Bronchial epithelial cell (primary cell): ENCODE data around the gene GDPD2. TPM values are rescaled to one million over a fixed set of nuclear protein-coding genes. Genes with fewer than 3 reads are reported as not detected.

Experiments used
- DNase-seq: peaks from one replicate; pipeline ENCODE4 v3.0.0-alpha.2; 2010; ENCODE audit warnings: low read depth
- FAIRE-seq: peaks from 2 replicates; lab custom pipeline; 2011; peaks lifted over from hg19 to GRCh38; lab: Jason Lieb, UNC
- H3K27me3 ChIP-seq: 2 replicates; pipeline ENCODE4 v1.5.1; 2011; ENCODE audit warnings: low read length; ENCODE audit not compliant: control insufficient read depth, insufficient read depth
- H3K36me3 ChIP-seq: 2 replicates; pipeline ENCODE4 v1.5.1; 2011; ENCODE audit warnings: low read length; ENCODE audit not compliant: control insufficient read depth, insufficient read depth
- H3K4me3 ChIP-seq: 2 replicates; pipeline ENCODE4 v1.5.1; 2011; ENCODE audit warnings: mild to moderate bottlenecking, low read depth, low read length, control low read depth
- total RNA-seq: library from RNA; depleted of rRNA; stranded (reverse); fragments of >200 nt; gene quantifications from 2 replicates; pipeline ENCODE4 v1.2.1, GENCODE V29; 2014
- TF ChIP-seq, protein P1 (sequence below): IDR thresholded peaks from 2 replicates; pipeline ENCODE4 v1.5.1; 2011; ENCODE audit warnings: mild to moderate bottlenecking, moderate library complexity, low read length, control low read depth, inconsistent platforms; ENCODE audit not compliant: insufficient read depth, severe bottlenecking

GDPD2 gene
- total RNA-seq, 1 donor from 2014 or later = not detected

DNA sequence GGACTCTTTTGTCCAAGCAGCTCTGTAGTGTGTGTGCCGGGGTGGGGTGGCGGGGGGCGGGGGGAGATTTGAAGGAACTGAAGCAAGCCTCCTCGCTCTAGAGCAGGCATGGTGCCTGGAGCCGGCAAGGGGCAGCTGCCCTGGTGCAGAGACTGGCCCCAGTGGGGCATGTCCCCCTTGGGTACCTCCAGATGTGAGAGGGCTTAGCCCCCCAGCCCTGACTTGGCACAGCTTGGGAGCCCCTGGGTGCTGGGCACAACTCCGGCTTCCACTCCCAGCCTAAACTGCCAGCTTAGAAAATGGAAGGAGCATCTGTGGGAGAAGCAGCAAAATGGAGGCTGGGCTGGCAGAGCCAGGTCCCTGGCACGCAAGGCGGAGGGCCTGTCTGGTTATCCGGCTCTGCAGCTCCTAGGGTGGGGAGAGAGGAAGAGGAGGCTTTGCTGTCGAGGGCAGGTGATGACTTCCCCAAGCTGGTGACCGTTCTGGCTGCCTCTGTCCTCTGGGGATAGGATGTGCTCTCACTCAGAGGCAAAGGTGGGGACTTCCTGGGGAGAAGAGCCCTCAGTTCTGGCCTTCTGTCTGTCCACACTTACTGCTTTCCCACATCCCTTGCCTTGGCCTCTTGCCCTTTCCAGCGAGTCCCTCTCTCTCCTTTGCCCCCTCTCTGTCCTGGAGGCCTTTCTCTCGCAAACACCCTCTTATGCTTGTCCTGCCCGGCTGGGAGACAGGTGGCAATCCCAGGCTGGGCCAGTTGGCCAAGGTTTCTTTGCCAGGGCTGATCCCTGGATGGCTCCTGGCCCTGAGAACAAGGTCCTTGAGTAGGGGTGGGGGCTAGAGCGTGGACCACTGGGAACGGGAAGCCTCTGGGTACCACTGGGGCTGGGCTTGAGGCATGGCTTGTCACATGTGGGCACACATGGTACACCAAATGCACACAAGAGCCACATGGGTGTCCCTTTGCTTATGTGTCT, 23.6 kb downstream of the GDPD2 start:
- no peak for FAIRE-seq
- no peak overlapping the region for H3K4me3 ChIP-seq
- TF ChIP-seq, protein P1, sequence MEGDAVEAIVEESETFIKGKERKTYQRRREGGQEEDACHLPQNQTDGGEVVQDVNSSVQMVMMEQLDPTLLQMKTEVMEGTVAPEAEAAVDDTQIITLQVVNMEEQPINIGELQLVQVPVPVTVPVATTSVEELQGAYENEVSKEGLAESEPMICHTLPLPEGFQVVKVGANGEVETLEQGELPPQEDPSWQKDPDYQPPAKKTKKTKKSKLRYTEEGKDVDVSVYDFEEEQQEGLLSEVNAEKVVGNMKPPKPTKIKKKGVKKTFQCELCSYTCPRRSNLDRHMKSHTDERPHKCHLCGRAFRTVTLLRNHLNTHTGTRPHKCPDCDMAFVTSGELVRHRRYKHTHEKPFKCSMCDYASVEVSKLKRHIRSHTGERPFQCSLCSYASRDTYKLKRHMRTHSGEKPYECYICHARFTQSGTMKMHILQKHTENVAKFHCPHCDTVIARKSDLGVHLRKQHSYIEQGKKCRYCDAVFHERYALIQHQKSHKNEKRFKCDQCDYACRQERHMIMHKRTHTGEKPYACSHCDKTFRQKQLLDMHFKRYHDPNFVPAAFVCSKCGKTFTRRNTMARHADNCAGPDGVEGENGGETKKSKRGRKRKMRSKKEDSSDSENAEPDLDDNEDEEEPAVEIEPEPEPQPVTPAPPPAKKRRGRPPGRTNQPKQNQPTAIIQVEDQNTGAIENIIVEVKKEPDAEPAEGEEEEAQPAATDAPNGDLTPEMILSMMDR = no peak
- no peak for DNase-seq
- peaks cover 12% of the 10 kb centered on the region for H3K27me3 ChIP-seq
- H3K36me3 ChIP-seq = no peaks in the 10 kb centered on the region

DNA sequence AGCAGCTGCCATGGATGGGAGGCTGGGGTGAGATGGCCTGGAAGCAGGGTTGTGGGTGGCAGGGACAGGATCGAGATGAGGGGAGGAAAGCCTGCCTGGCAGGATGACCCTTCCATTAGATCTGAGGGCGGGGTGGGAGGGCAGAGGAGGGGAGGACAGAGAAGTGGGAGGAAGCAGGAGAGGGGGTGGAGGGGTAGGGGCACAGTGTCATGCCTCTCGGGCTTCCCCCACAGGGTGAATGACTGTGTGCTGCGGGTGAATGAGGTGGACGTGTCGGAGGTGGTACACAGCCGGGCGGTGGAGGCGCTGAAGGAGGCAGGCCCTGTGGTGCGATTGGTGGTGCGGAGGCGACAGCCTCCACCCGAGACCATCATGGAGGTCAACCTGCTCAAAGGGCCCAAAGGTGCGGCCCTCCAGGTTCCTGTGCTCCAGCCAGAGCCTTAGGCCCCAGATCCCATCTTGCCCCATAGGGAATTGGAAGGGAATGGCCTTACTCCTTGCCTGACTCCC, 26.4 kb downstream of the GDPD2 start:
- H3K4me3 ChIP-seq = no peak overlapping the region
- TF ChIP-seq, protein P1 = no peak
- H3K27me3 ChIP-seq = peaks cover 10% of the 10 kb centered on the region
- no peak for FAIRE-seq
- no peak for DNase-seq
- no peaks in the 10 kb centered on the region for H3K36me3 ChIP-seq

DNA sequence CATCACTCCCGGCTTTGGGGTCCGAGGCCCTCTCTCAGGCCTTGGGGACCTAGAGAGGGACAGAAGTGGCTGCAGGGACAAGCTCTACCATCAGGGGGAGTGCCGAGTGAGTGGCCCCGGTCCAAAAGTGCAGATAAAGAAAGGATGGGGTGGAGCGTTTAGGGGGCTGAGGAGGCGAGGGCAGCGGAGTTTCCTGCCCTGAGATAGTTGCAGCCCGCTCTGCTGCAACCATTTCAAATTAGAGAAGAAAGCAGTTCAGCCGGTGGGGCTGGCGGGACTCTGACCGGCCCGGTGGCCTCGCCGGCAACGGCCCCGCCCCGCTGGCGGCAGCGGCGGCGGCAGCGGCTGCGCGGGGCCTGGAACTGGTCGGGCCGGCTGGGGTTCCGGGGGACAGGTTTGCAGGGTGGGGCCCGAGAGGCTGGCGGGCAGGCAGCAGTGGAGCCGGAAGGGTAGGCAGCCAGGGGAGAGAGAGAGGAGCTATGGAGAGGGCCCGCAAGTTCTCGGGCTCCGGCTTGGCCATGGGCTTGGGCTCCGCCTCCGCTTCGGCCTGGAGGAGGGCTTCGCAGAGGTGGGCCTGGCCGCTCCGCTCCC, 29.1 kb downstream of the GDPD2 start:
- no peak for FAIRE-seq
- no peaks in the 10 kb centered on the region for H3K36me3 ChIP-seq
- no peak for DNase-seq
- peaks cover 2% of the 10 kb centered on the region for H3K27me3 ChIP-seq
- peak overlapping the region; percentile 39 for H3K4me3 ChIP-seq
- TF ChIP-seq, protein P1 = peak; percentile 69

DNA sequence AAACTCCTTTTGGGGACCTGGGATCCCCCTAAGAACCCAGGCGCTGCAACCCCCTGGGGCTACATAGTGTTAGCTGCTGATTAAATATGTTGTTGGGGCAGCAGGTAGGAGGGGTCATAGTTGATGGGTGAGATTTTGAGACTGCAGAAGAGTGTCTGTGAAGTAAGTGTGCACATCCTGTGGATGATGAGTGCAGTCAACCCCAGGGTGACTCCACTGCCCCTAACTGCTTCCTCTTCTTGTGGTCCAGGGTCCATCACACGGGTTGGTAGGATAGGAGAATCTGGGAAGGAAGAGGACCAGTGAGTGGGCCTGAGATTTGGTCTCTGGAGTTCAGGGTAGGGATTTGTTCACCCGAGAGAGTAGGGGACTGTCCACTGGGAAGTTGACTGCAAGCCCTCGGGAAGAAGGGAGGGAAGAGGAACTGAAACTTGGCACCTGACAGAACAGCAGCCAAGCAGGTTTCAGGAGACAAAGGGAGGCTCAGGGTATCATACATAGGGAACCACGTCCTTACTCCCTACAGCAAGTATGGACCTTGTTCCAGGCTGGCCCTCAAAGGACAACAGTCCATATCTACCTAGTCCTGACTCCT, 30.0 kb downstream of the GDPD2 start:
- Histone ChIP-seq H3K4me3 (peak overlapping the region; percentile 39), H3K27me3 (no peaks in the 10 kb centered on the region), H3K36me3 (no peaks in the 10 kb centered on the region)
- TF ChIP-seq, protein P1 = no peak
- FAIRE-seq (no peak), DNase-seq (no peak)

DNA sequence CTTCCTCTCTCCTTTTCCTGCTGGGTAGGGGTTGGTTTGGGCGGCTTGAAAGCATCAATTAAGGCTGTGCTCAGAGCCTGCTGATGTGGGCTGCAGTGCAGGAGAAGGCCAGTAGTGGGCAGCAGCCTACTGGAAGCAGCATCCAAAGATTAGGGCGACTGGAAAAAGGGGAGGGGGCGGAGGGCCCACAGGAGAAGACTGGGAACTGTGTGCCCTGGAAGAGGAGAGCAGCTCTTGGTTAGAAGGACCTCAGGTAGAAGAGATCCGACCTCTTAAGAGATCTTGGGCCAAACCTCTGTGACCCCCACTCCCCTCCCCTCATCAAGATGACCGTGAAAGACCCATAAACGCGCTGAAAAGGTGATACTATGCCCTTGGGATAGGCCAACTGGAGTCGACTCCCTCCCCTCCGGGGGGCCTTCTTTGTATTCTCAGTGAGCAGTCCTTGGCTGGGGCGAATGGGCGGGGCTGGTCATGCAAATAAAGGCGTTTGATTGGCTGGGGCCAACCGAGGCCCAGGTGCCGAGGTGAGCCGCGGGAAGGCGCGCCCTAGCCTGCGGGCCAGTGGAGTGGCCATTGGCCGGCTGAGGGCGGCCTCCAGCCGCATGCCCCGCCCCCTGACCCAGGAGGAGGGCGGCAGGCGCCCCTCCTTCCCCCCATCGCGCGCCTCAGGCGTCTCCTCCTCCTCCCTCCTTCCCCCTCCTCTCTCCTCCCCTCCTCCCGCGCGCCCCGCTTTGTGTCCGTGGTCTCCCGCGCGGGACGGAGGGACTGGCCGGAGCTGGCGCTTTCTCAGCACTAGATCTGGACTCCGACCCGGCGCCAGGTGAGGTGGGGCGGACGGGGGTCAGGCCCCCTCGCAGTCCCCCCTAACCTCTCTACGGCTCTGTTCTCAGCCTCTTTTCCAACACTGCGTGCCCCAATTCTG, 31.6 kb downstream of the GDPD2 start:
- H3K36me3 ChIP-seq = no peaks in the 10 kb centered on the region
- TF ChIP-seq, protein P1 = peak; percentile 82
- FAIRE-seq (no peak), DNase-seq (peak; percentile 60)
- no peaks in the 10 kb centered on the region for H3K27me3 ChIP-seq
- peak overlapping the region; percentile 52 for H3K4me3 ChIP-seq
